H1 (cell line): ENCODE measurements around the gene MKLN1. TPM values are rescaled to one million over a fixed set of nuclear protein-coding genes. Genes with fewer than 3 reads are reported as not detected.

Experiments
- CTCF ChIA-PET: fragments of 300-600 bp; sonication (Branson Sonifier 250); formaldehyde crosslinking; loops from one replicate; lab custom pipeline; 2021; ENCODE audit not compliant: partially characterized antibody; lab: Charles Lee
- POLR2A ChIA-PET: fragments of 300-600 bp; sonication (Branson Sonifier 250); formaldehyde crosslinking; loops from one replicate; lab custom pipeline; 2021; ENCODE audit warnings: inconsistent platforms; ENCODE audit not compliant: partially characterized antibody; lab: Charles Lee
- DNase-seq, 2 experiments: peaks; one replicate each; pipeline versions ENCODE4 v3.0.0 to v3.0.0-alpha.2; 2010 to 2022; ENCODE audit warnings: low spot score in 2 of 2, low read depth in 1 of 2, mixed read lengths in 1 of 2
- FAIRE-seq: peaks from 2 replicates; lab custom pipeline; 2011; peaks lifted over from hg19 to GRCh38; lab: Jason Lieb, UNC
- H2AFZ ChIP-seq: 2 replicates; pipeline ENCODE4 v1.8.1; 2012; ENCODE audit warnings: low read length, inconsistent platforms
- H2AK5ac ChIP-seq: 2 replicates; pipeline ENCODE4 v1.6.1; 2013; ENCODE audit warnings: low read depth, low read length
- H2BK120ac ChIP-seq: replicated peaks from 2 replicates; pipeline ENCODE3; 2013; ENCODE audit warnings: low read depth, low read length, inconsistent platforms
- H2BK12ac ChIP-seq: 2 replicates; pipeline ENCODE4 v1.6.1; 2013; ENCODE audit warnings: low read depth, low read length
- H2BK15ac ChIP-seq: 2 replicates; pipeline ENCODE4 v1.6.1; 2013; ENCODE audit warnings: low read length
- H2BK20ac ChIP-seq: 2 replicates; pipeline ENCODE4 v1.6.1; 2013; ENCODE audit warnings: low read length
- H2BK5ac ChIP-seq: 2 replicates; pipeline ENCODE4 v1.6.1; 2013; ENCODE audit warnings: low read depth, low read length
- H3K14ac ChIP-seq: 2 replicates; pipeline ENCODE4 v1.6.1; 2013; ENCODE audit warnings: inconsistent platforms; ENCODE audit not compliant: insufficient read length
- H3K18ac ChIP-seq: 2 replicates; pipeline ENCODE4 v1.6.1; 2013; ENCODE audit warnings: low read length; ENCODE audit errors: extremely low read depth
- H3K23ac ChIP-seq: 2 replicates; pipeline ENCODE4 v1.6.1; 2013; ENCODE audit warnings: inconsistent platforms; ENCODE audit not compliant: insufficient read length
- H3K23me2 ChIP-seq: 2 replicates; pipeline ENCODE4 v1.6.1; 2013; ENCODE audit warnings: low read depth, low read length
- H3K27ac ChIP-seq: 2 replicates; pipeline ENCODE4 v1.6.1; 2011; ENCODE audit warnings: low read depth, low read length, inconsistent platforms
- H3K27me3 ChIP-seq, 4 experiments: replicated peaks in 1 of 4; 1 replicate in 1 of 4; 2 replicates in 3 of 4; pipeline versions ENCODE4 v1.6.1 to v1.8.1; 2011 to 2013; ENCODE audit warnings: low read length in 3 of 4, mild to moderate bottlenecking in 3 of 4, inconsistent platforms in 2 of 4, mixed read lengths in 2 of 4, moderate library complexity in 1 of 4; ENCODE audit not compliant: control insufficient read depth in 3 of 4, insufficient read depth in 3 of 4; ENCODE audit errors: extremely low read depth in 1 of 4
- H3K36me3 ChIP-seq, 4 experiments: 2 replicates each; pipeline versions ENCODE4 v1.6.1 to v1.8.1; 2011 to 2013; ENCODE audit warnings: mild to moderate bottlenecking in 4 of 4, low read length in 3 of 4, moderate library complexity in 2 of 4, control low read depth in 1 of 4, inconsistent platforms in 1 of 4; ENCODE audit not compliant: insufficient read depth in 4 of 4, control insufficient read depth in 2 of 4
- H3K4ac ChIP-seq: replicated peaks from 2 replicates; pipeline ENCODE3; 2013; ENCODE audit warnings: low read length, low read depth, mixed read lengths, inconsistent platforms; ENCODE audit not compliant: insufficient read length
- H3K4me1 ChIP-seq, 4 experiments: replicated peaks in 1 of 4; 1 replicate in 1 of 4; 2 replicates in 3 of 4; pipeline versions ENCODE4 v1.6.1 to v1.8.1; 2011 to 2013; ENCODE audit warnings: low read length in 3 of 4, inconsistent platforms in 2 of 4, mixed read lengths in 1 of 4; ENCODE audit not compliant: insufficient read depth in 4 of 4, control insufficient read depth in 3 of 4
- H3K4me2 ChIP-seq, 2 experiments: 2 replicates each; pipeline versions ENCODE4 v1.6.1 to v1.8.1; 2011 to 2013; ENCODE audit warnings: low read depth in 2 of 2, low read length in 2 of 2, control low read depth in 1 of 2, inconsistent platforms in 1 of 2, mild to moderate bottlenecking in 1 of 2; ENCODE audit not compliant: insufficient read depth in 1 of 2
- H3K4me3 ChIP-seq, 4 experiments: fragments of 200-600, 300-600 bp in 1 of 4; sonication (generic), shearing (Covaris generic), sonication (Bioruptor Twin) in 1 of 4; 2 replicates each; pipeline versions ENCODE4 v1.5.1 to v1.8.1; 2011 to 2016; ENCODE audit warnings: low read length in 4 of 4, low read depth in 3 of 4, control low read depth in 2 of 4, inconsistent platforms in 2 of 4, mild to moderate bottlenecking in 2 of 4, mixed read lengths in 1 of 4, moderate library complexity in 1 of 4; ENCODE audit not compliant: insufficient read depth in 2 of 4; ENCODE audit errors: extremely low read depth in 1 of 4
- H3K56ac ChIP-seq: replicated peaks from 2 replicates; pipeline ENCODE3; 2013; ENCODE audit warnings: low read depth, mild to moderate bottlenecking, mixed read lengths, low read length, inconsistent platforms; ENCODE audit not compliant: insufficient read length
- H3K79me1 ChIP-seq: 2 replicates; pipeline ENCODE4 v1.6.1; 2013; ENCODE audit warnings: low read depth, low read length, control low read depth
- H3K79me2 ChIP-seq, 2 experiments: 2 replicates each; pipeline versions ENCODE4 v1.6.1 to v1.8.1; 2012 to 2013; ENCODE audit warnings: low read length in 2 of 2, mild to moderate bottlenecking in 2 of 2, inconsistent platforms in 1 of 2; ENCODE audit not compliant: insufficient read depth in 2 of 2, control insufficient read depth in 1 of 2
- H3K9ac ChIP-seq, 4 experiments: replicated peaks in 1 of 4; 1 replicate in 1 of 4; 2 replicates in 3 of 4; pipeline versions ENCODE4 v1.6.1 to v1.8.1; 2011 to 2013; ENCODE audit warnings: low read depth in 3 of 4, low read length in 3 of 4, control low read depth in 2 of 4, mild to moderate bottlenecking in 2 of 4, moderate library complexity in 2 of 4, inconsistent platforms in 1 of 4; ENCODE audit errors: extremely low read depth in 1 of 4
- H3K9me3 ChIP-seq, 2 experiments: 2 replicates each; pipeline versions ENCODE4 v1.6.1 to v1.8.1; 2012 to 2013; ENCODE audit warnings: mild to moderate bottlenecking in 2 of 2, moderate library complexity in 2 of 2, control low read depth in 1 of 2, inconsistent platforms in 1 of 2, low read depth in 1 of 2, low read length in 1 of 2, mixed read lengths in 1 of 2; ENCODE audit not compliant: insufficient read depth in 2 of 2
- H4K20me1 ChIP-seq, 2 experiments: replicated peaks in 1 of 2; 2 replicates each; pipeline versions ENCODE3 to v1.8.1; 2011 to 2013; ENCODE audit warnings: inconsistent platforms in 2 of 2, low read length in 2 of 2, mild to moderate bottlenecking in 1 of 2; ENCODE audit not compliant: insufficient read depth in 2 of 2, control insufficient read depth in 1 of 2
- H4K5ac ChIP-seq: 2 replicates; pipeline ENCODE4 v1.6.1; 2013; ENCODE audit warnings: low read length, low read depth, mixed read lengths, inconsistent platforms; ENCODE audit not compliant: insufficient read length
- H4K8ac ChIP-seq: 2 replicates; pipeline ENCODE4 v1.8.0; 2013; ENCODE audit warnings: mild to moderate bottlenecking, moderate library complexity, low read length, inconsistent platforms; ENCODE audit not compliant: insufficient read depth; ENCODE audit errors: extremely low read depth
- H4K91ac ChIP-seq: replicated peaks from 2 replicates; pipeline ENCODE3; 2013; ENCODE audit warnings: low read length, mixed read lengths, inconsistent platforms; ENCODE audit not compliant: insufficient read length
- GTF2F1 ChIP-seq: IDR thresholded peaks from 2 replicates; pipeline ENCODE4 v1.6.1; 2012; ENCODE audit warnings: low read depth, low read length, improper control_type of control experiment, borderline replicate concordance
- HDAC6 ChIP-seq: IDR thresholded peaks from one replicate; pipeline ENCODE4 v1.7.1; 2012; ENCODE audit warnings: low read depth, mild to moderate bottlenecking, inconsistent platforms, low read length, moderate library complexity
- RNF2 ChIP-seq: fragments of 200-900, 300-1000 bp; sonication (generic); IDR thresholded peaks from 2 replicates; pipeline ENCODE4 v1.7.1; 2016; ENCODE audit warnings: borderline replicate concordance, low read depth, mild to moderate bottlenecking, antibody characterized with exemption, low read length; ENCODE audit not compliant: poor library complexity, severe bottlenecking; ENCODE audit errors: missing control alignments
- YY1 ChIP-seq: IDR thresholded peaks from 2 replicates; pipeline ENCODE4 v1.6.1; 2011; ENCODE audit warnings: low read depth, mild to moderate bottlenecking, low read length
- ZNF274 ChIP-seq: IDR thresholded peaks from 2 replicates; pipeline ENCODE4 v1.7.0; 2012; ENCODE audit warnings: low read length, borderline replicate concordance; ENCODE audit errors: extremely low read depth
- WGBS, 2 experiments: shearing (Covaris generic) in 1 of 2; methylation state at CpG; one replicate each; pipeline versions ENCODE4 v1.1.6 to v1.1.7; 2013 to 2015; ENCODE audit warnings: low lambda C conversion rate in 2 of 2, mixed read lengths in 2 of 2, inconsistent platforms in 1 of 2, low coverage in 1 of 2, missing lambda C conversion rate in 1 of 2; ENCODE audit not compliant: insufficient replicate concordance in 2 of 2, insufficient coverage in 1 of 2, insufficient read length in 1 of 2; ENCODE audit errors: extremely low coverage in 1 of 2, missing lambda C conversion rate in 1 of 2; 5-methylcytosine and 5-hydroxymethylcytosine counted together
- polyA plus RNA-seq, 7 experiments: library from polyadenylated mRNA; depleted of rRNA in 3 of 7; stranded (reverse) in 5 of 7; unstranded in 2 of 7; fragments of >200 nt in 5 of 7; fragments of 200-250 nt in 2 of 7; gene quantifications; 1 replicate in 5 of 7; 2 replicates in 1 of 7; 4 replicates in 1 of 7; pipeline versions ENCODE4 v1.2.1 to v1.2.3, GENCODE V29; 2011 to 2013; ENCODE audit warnings: missing spikeins in 2 of 7, mixed read lengths in 2 of 7
- total RNA-seq: library from RNA; stranded (reverse); fragmentation: NEBNext Ultra II Directional; extraction: Animal tissue kit (Norgen Biotek cat#: 25700); gene quantifications from 2 replicates; pipeline ENCODE4 v1.2.1, GENCODE V29; 2021
- TF ChIP-seq, protein P1 (sequence below): IDR thresholded peaks from 2 replicates; pipeline ENCODE4 v1.6.1; 2011; ENCODE audit warnings: low read length, improper control_type of control experiment

Gene MKLN1
- total and polyA plus RNA-seq, 2 of the 8 experiments (the other 6 are each of a cell fraction or from before 2014, with no cell fraction given): 22.3 to 50.9 TPM

DNA sequence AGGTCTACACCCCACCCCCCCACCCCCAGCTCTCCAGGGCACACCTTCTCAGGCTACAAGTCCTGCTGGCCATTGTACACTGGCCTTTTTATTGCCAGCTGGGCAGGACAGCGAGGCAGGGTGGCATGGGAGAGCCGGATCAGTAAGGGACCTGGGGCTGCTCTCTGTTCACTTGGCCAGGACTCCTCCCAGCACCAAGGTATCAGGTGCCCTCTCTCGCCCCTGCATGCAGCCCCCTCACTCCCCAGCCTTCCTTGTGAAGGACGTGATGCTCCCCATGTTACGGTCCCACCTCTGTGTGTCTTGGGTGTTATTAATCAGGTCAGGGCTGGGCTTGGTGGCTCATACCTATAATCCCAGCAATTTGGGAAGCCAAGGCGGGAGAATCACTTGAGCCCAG lies 202.5 kb downstream of the MKLN1 start:
- H3K79me1 ChIP-seq: peaks cover 20% of the 10 kb centered on the region
- no peak overlapping the region for H4K8ac ChIP-seq
- H3K56ac ChIP-seq: no peak overlapping the region
- H3K79me2 ChIP-seq: peaks cover 46 to 96% of the 10 kb centered on the region in 2 experiments
- no peak overlapping the region for H3K4me3 ChIP-seq
- H3K23me2 ChIP-seq: no peaks in the 10 kb centered on the region
- H3K9ac ChIP-seq: no peak overlapping the region; a peak in 1 of 7 replicates
- H3K36me3 ChIP-seq: peaks cover 2 to 72% (median 7%) of the 10 kb centered on the region in 4 experiments; a peak in 7 of 8 replicates
- H3K14ac ChIP-seq: no peak overlapping the region
- no peak overlapping the region; a peak in 1 of 4 replicates for H3K4me2 ChIP-seq
- H4K5ac ChIP-seq: no peak overlapping the region
- peaks cover 54 to 60% of the 10 kb centered on the region in 2 experiments for H4K20me1 ChIP-seq
- no peak overlapping the region for H2BK15ac ChIP-seq
- ChIA-PET CTCF (interaction anchor here (0.6 to 11.9 kb wide), 5 partner anchors 19 to 125 kb away, joined by 3 to 154 read pairs (median 4); no protein-coding TSS in a partner anchor), POLR2A (interaction anchor here (1.0 to 6.9 kb wide), 3 partner anchors 8 to 22 kb away, joined by 3 to 28 read pairs (median 4); no protein-coding TSS in a partner anchor)
- no peak for FAIRE-seq
- H2BK20ac ChIP-seq: no peak overlapping the region
- no peaks in the 10 kb centered on the region for H3K9me3 ChIP-seq
- no peak overlapping the region for H2AK5ac ChIP-seq
- no peak overlapping the region for H3K23ac ChIP-seq
- no peak for DNase-seq
- no peak overlapping the region for H2BK120ac ChIP-seq
- TF ChIP-seq ZNF274 (no peak), YY1 (no peak), RNF2 (no peak), HDAC6 (no peak), GTF2F1 (no peak)
- TF ChIP-seq, protein P1, sequence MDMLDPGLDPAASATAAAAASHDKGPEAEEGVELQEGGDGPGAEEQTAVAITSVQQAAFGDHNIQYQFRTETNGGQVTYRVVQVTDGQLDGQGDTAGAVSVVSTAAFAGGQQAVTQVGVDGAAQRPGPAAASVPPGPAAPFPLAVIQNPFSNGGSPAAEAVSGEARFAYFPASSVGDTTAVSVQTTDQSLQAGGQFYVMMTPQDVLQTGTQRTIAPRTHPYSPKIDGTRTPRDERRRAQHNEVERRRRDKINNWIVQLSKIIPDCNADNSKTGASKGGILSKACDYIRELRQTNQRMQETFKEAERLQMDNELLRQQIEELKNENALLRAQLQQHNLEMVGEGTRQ: no peak
- H3K27ac ChIP-seq: no peak overlapping the region
- H2BK5ac ChIP-seq: no peak overlapping the region
- WGBS, 2 experiments: 89% methylated on average over 5 of the region's 6 CpGs; no CpG with 5 or more reads in 1 of the 2 experiments
- no peak overlapping the region for H2BK12ac ChIP-seq
- no peak overlapping the region for H2AFZ ChIP-seq
- no peaks in the 10 kb centered on the region for H3K27me3 ChIP-seq
- peaks cover 6 to 30% (median 19%) of the 10 kb centered on the region in 4 experiments for H3K4me1 ChIP-seq
- no peak overlapping the region for H4K91ac ChIP-seq
- no peak overlapping the region for H3K4ac ChIP-seq
- H3K18ac ChIP-seq: no peak overlapping the region
